ENCODE measurements around the gene ZNF366.
"Not testable (repeated sequence)": the region's sequence is repeated elsewhere in the genome, so short reads cannot be mapped to it uniquely, and the experiment has no call there.

ZNF366 gene

DNA sequence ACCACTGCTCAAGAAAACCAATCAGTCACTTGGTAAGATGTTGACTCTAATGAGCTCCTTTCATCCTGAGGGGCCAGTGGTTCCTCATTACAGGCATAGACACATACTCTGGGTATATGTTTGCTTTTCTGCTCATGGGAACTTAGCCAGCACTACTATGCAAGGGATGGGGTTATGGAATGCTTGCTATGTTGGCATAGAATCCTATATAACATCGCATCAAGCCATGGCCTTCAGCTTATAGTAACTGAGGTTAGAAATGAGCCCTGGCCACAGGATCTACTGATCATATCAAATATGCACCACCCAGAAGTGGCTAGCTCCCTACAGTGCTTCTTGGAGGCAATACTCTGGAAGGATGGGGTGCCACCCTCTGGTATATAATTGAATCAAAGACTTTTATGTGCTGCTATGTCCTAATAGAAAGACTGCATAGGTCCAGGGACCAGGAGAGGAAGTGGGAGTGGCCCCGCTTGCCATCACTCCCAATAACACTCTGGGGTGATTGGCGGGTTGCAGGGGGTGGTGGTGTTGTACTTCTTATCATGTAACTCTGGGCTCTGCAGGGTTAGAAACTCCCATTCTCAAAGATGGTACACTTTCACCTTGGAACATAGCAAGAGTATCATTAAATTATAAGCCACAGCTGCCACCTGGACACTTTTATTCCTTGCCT lies 70.3 kb downstream of the ZNF366 start:
- no peak for DNase-seq

DNA sequence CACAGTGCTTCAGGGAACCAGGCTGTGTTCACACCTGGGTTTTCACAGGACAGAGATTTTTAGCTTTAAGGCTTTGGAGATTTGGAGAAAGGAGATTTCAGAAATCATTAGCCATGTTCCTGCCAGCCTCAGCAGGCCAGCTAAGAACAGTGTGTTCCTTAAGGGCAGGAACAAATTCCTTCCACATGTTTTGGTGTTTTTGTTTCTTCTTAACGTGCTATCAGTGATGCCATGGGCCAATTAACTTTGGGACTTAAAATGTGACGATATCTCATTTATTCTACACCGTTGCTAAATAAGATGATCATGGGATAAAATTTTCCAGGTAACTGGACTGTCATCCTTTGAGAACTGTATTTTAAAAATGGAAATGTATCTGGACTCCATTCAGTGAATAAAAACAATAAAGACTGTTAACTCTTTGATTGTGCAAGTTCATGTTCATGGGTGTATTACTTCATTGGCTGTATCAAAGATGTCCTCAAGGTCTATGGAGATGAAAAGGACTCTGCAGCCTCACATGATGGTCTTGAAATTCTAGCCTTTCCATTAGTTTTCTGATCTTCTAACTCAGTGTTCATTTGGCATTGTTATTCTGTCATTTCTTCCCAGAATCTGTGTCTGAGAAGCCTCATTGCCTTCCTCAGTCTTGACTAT lies 72.3 kb downstream of the ZNF366 start:
- no peak for DNase-seq

DNA sequence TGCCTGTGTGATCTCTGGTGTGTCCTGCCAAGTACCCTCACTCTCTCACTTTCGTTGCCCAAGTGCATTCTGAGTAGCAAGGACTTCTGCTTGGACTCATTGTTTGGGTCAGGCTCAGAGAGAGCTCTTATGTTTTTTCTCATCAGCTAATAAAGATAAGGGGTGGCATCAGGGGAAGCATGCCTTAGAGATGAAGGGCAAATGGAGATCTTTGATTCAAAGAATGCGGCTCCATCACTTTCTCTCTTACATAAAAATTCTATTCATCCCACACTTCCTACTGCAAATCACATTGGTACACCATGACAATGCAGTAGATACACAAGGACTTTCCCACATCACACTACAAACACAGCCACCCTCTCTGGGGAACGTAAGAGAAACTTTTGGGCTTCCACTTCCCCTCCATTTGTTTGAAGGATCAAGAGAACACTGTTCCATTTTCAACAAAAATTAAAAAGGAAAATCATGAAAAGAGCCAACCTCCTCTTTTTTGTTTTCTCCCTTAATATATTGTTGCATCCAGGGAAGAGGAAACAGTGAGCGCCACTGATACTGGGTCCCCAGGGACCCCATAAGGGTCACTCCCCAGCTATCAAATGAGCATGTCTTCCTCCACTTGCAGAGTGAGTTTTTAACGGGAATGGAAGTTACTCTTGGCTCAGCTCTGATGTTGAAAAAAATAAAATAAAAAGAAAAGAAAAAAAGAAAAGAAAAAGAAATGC lies 73.0 kb downstream of the ZNF366 start:
- no peak for DNase-seq

DNA sequence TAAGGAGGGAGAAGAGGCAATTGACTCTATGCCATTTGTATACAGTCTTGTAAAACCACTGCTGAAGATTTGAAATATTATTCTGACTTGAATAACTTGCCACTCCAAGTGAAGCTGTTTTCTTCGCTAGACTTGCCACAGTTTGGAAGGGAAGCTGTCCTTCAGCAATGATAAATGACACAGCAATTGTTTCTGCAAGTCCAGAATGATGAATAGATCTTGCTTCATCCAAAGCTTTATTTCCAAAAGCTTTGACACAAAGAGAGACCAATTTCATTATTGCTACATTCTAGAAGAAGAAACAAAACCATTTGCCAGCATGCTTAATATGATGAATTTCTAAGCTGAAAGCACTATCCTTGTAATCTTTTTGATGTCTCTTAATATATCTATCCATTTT lies 73.7 kb downstream of the ZNF366 start:
- DNase-seq = no peak

DNA sequence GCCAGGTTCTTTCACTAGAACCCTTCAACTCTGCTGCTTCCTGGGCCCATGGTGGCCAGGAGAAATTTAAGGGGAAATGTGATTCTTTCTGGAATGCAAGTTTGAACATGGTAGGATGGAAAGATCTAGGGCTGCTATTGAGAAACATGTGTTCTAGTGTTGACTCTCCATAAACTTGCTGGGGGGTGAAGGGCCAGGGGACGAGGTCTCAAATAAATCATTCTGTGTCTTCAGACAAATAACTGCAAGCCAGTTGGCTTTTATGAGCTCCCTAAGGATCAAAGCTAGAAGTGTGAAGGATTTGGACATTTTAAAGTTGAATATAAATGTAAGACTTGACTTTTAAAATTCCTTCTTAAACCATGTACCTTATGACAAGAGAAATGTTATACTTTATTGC lies 78.5 kb downstream of the ZNF366 start:
- DNase-seq = no peak

DNA sequence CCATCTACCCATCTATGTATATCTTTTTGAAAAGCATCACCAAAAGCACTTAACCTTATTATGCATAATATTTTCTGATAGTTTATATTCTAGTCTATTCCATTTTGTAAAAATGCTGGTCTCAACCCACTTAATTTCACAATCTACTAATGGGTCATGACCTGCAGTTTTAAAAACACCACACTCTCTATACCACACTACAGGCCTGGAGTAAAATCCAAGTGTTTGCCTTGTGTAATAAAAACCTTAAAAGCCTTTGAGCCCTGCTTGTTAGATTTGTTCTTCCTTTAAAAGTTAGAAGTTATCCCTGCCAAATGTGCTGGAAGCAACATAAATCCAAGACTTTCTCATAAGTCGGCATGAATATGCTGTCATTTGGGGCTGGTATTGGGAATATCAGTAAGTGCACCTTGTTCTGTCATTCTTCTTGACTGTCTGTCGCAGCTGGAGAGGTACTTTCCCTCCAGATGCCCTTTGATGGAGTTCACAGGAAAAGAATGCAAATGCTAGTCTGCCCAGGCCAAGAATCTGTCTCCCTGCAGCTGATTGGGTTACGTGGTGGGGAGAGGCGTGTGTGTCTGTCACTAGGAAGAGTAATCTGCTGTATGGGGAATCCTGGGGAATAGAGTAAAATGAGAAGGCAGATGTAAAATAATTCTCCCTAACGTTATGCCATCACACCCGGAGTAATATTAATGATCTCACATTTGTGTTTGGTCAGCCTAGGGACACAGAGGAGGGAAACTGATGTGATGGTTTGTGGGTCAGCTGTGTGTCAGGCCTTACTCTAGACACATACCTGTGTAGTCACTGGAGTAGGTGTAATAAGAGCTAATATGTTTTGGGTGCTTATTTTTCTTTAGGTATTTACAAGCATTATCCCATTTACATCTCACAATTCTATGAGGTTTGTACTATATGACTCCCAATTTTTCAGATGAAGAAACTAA lies 79.4 kb downstream of the ZNF366 start:
- DNase-seq = peak; percentile 44

DNA sequence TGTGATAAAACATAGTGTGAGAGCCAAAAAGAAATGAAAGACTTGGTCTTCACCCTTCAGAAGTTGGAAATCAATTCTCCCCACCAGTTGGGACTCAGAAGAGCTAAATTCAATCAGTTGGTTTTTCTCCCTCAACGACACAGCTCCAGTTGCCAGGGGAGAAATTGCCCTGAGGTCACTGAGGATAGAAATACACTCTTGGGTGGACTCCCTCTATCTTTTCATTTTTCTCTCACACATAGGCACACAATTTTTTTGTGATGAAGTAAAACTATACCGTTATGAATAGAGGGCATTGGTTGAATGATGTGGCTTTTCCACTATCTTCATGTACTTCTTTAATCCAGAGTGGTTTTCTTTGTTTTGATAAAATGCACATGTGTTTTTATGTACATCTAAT lies 80.2 kb downstream of the ZNF366 start:
- DNase-seq = no peak

DNA sequence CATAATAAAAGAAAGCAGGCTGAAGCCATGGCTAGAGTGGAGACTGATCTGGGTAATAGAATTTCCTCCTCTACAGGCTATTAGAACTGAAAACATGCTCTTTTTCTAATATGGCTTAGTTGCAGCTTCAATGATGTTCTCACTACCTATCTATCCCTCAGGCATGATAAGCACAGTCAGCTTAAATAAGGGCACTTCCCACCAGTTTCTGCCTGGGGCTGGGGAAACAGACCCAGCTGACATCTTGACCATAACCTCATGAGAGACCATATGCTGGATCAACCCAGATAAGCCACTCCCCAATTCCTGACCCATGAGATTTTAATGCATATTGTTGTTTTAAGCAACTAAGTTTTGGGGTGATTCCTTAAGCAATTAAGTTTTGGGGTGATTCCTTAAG lies 81.2 kb downstream of the ZNF366 start:
- no peak for DNase-seq

DNA sequence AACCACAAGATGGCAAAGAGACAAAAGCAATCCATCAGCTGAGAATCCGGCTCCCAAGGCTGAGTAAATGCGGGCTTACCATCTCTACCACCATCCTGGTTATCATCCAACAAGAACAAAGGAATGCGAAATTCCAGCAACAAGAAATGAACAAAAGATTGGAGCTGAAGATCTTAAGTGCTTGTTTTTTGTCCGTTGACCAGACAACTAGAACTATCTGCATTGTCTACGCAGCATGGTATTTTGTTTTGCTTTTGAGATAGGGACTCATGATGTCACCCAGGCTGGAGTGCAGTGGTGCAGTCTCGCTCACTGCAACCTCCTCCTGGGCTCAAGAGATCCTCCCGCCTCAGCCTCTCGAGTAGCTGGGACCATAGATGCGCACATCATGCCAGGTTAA lies 88.9 kb downstream of the ZNF366 start:
- no peak for DNase-seq

DNA sequence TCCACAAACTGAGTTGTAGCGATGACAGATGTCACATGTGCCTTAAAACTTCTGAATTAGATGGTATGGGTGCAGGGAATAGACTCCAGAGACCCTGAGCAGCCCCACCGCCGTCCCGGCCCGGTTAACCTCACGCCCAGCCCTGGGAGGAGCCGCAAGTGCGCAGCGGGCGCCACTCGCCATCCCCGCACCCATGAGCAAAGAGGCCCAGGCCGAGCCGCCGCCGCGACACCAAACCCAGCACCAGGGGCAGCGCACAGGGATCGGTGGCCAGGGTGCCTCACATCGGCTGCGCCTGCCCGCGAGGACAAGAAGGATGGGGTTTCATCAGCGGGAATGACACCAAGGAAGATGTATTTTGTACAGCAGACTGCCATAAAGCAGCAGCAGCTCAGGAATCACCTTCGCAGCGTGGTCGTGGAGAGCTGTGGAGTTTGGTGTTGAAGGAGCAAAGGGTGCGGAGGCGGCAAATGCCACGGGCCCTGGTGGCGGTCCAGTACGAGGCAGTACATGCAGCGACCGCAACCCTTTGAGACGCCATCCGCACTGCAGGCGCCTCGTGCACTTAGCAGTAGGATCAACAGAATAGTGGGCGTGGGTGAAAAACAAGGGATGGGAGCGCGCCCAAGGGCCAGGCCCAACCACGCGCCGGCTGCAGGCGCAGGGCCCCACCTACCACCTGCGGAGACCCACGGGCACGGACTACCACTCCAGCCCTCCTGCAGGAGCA lies 89.7 kb downstream of the ZNF366 start:
- DNase-seq = no peak

DNA sequence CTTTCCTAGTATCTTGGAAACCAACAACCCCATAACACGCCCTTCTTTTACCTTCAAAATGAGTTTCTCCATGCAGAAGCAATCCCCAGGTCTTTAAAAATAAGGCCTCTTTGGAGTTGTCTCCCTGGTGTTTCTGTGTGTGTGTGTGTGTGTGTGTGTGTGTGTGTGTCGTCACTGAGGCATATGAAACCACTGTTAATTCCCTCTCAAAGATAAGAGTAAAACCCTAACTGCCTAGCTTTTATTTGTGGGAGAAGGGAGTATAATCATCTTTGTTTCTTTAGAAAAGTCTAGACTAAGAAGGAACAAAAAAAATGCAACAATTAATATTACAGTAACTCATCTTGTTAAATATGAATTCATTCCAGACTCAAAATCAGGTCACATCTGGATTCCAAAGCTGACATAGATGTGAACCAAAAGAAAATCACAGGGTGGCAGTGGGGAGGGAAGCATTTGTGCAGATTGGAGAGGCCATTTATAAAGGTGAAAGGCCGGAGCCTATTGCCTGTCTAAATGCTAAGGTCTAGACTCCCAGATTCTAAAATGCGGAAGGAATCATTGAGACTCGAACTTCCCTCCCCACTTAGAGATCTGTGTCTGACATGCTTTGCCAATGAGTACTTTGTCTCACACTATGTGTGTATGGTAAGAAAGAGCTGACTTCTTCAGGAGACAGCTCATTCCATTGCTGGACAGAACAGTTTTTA lies 91.4 kb downstream of the ZNF366 start:
- no peak for DNase-seq

DNA sequence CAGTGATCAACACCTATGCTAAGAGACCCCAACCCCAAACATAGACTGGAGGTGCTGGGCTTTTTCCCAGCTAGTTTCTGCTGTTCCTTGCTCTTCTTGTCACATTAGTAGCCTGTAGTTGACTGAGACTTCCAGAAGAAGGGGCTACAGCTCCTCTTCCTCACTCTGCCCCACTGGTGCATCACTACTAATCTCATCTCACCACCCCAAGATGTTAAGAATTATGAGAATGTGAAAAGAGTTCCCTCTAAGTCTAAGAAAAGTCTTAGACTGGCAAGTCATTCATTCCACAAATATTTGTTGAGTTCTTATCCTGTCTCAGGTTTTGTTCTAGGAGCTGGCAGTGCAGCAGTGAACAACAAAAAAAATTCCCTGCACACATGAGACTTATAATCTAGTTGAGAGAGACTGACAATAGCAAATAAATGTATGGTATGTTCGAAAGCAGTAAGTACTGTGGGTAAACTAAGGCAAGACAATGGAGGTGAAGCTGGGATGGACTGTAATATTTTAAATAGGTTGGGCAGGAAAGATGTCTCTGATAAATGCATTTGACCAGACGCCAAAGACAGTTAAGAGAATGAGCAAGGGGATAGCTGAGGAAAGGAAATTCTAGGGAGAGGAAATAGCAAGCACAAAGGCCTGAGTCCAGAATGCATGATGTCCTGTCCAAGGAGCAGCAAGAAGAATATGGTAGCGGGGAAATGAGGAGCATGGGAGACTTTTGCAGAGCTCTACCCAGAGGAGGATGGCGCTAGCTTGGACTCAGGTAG lies 94.7 kb downstream of the ZNF366 start:
- DNase-seq = no peak

DNA sequence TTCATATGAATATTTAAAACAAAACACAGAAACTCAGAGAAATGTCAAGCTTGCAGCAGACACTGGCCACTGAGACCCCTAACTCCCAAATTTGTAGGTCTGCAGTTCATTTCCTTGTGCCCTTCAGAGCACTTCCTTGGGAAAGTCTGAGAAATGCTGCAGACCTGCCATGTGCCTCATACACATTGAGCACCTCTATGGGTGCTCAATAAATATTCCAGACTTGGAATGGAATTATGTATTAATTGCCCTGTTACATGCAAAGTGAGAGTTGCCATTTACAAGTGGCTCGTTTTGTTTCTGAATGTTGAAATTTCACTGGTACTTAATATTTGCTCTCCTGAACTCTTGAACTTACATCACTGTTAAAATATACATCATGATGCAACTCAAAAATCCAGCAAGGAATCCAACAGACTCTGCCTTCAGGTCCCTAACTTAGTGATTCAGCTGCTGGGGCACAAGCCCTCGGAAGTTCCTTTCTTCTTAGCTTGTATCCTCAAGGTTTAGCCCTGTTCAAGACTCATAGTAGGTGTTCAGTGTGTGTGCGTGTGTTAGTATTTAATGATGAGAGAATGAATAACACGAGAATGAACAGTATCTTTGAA lies 96.4 kb downstream of the ZNF366 start:
- no peak for DNase-seq

DNA sequence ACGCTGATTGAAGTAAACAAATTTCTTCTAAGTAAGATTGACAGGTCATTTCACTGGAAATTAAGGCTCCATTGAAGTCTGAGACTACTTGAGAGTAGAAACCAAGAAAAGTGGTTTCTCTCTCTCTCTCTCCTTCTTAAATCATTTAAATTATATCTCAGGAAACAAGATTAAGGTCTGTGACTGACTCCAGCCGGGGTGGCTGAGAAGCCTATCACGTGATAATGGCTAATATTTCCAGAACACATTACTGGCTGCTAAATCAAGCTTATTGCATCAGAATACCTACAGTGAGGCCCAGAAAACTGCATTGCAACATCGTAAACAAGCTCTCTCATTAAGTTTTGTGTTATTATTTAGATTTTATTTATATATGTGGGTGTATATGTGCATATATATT lies 98.6 kb downstream of the ZNF366 start:
- no peak for DNase-seq

DNA sequence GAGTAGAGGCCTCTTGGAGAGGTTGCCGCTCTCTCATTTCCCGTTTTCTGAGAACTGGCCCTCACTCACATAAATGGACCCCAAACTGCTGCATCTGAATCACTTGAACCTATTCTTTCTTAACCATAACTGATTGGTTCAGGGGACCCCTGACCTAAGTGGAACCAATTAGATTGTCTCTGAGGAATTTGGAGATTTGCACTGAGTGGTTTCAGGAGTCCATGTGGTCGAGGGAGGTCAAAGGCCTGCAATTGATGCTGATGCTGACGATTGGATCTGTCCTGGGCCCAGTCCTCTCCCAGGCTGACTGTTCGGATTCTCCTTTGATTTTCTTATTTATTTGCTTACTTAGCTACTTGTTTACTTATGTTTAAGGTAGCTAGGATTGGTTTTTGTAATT lies 99.1 kb downstream of the ZNF366 start:
- DNase-seq = no peak

DNA sequence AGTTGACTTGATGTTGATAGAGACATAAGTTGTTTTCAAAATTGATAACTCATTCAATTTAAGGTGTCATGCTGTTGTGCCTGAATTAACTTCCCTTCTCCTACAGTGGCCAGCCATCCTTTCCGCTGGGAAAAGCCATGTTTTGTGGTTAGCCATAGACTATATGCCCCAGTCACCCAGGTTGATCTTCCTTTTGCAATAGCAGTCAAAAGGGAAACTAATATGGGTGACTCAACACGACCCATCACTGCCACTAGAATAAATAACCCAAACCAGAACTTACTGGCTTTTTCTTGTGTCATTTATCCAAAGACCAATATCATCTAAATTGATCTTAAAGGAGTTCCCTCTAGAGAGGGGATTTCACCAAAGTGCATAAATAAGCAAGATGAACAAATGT lies 99.7 kb downstream of the ZNF366 start:
- DNase-seq = no peak

DNA sequence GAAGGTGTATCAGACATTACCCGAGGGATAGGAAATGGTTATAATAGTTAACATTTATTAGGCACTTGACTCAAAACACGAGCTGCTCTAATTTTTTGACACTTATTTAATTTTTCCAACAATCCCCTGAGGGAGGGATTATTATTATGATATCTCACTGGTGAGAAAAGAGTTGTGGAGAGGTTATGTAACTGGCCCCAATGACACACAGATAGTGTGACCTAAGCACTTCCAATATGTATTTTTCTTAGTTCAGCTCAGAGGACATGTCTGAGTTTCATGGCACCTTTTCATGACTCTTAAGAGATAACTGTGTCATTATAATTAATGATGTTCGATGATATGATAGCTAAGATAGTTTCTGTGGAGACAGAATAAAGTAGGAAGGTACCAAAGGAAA lies 100.1 kb downstream of the ZNF366 start:
- no peak for DNase-seq

DNA sequence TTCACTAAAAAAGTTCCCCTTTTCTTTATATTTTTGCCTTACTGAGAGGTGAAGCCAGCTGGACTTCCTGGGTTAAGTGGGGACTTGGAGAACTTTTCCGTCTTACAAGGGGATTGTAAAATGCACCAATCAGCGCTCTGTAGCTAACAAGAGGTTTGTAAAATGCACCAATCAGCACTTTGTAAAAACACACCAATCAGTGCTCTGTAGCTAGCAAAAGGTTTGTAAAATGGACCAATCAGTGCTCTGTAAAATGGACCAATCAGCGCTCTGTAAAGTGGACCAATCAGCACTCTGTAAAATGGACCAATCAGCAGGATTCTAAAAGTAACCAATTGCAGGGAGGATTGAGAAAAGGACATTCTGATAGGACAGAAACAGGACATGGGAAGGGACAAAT lies 102.4 kb downstream of the ZNF366 start:
- not testable (repeated sequence) for DNase-seq

DNA sequence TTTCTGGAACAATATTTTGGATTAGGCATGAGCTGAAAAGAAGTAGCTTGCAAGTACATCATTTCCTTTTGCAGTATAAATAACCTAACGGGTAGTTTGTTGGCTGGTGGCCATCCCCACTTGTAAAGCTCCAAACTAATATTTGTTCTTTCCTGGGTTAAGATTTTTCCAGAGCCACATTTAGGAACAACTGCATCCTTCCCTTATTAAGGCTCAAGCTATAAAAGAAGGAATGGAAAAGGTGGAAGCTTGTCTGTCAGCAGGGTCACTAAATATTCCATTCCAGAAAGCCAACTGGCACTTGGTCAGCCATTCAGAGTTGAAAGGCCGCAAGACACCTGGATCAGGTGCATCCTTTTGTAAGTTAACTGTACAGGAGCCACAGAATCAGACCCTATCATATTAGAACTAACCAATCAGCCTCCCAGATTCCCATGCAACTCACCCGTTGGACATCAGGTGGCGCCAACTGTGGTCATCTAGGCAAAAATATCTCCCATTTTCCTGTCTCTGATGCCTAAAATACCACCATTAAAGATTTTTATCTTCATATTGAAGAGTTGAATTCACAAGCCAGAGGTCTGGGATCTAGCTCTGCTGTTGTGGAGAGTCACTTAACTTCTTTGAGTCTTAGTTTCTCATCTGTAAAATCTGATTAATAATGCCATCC lies 104.1 kb downstream of the ZNF366 start:
- no peak for DNase-seq

DNA sequence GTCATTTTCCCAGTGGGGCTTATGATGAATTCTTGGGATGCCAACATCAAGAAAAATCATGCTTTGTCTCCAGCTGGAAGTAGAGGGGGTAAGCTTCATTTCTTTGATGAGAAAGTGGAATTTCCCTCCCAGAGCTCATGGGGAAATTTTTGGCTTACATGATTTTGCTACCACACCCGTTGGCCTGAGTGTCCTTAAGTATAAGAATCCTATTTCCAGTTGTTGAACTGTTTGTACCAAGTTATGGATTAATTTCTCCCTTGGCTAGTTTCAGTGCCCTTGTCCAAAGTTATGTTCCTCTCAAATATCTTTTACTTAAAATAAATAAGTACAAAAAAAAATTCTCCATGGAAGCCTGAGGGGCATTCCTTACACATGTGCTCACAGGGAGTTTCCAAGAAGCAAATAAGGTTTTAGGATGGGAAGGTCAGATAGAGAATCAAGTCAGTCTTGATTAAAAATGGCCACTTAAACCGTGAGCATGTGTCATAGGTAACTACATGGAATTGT lies 104.8 kb downstream of the ZNF366 start:
- DNase-seq = peak; percentile 25
